ENCODE data around the gene PIK3R2. TPM values are rescaled to one million over a fixed set of nuclear protein-coding genes. Genes with fewer than 3 reads are reported as not detected.

The PIK3R2 gene
- total RNA-seq, 1 experiment from 2014 or later, result 33.8 TPM

- DNase-seq (ENCODE audit: unreplicated experiment), result no peak
- intact Hi-C loops (cut with micrococcal nuclease), result no loop called here
- peaks cover 6% of the 10 kb centered on the region for H3K4me1 Mint-ChIP-seq (ENCODE audit: insufficient read depth, unreplicated experiment)
- no TSS peak for BruUV-seq (replicated peaks)
- H3K9me3 Mint-ChIP-seq (ENCODE audit: unreplicated experiment), result no peaks in the 10 kb centered on the region
- ChIA-PET POLR2A (no interaction called here), CTCF (no interaction called here)
- TF ChIP-seq CTCF (IDR thresholded peaks at IDR 0.05; ENCODE audit: unreplicated experiment), result no peak
- H3K27ac Mint-ChIP-seq (ENCODE audit: low read depth, unreplicated experiment), result no peak overlapping the region
- H3K36me3 Mint-ChIP-seq (ENCODE audit: insufficient read depth, unreplicated experiment), result no peaks in the 10 kb centered on the region
- peaks cover 13% of the 10 kb centered on the region for H3K27me3 Mint-ChIP-seq (ENCODE audit: insufficient read depth, unreplicated experiment)
- H3K4me3 Mint-ChIP-seq (ENCODE audit: unreplicated experiment), result no peak overlapping the region
Measured at GRCh38 chr19:18216789-18217188, 63.8 kb downstream of the PIK3R2 start.

GRCh38 chr19:18218159-18218558, 65.2 kb downstream of the PIK3R2 start:
- H3K27me3 Mint-ChIP-seq (ENCODE audit: insufficient read depth, unreplicated experiment), result peaks cover 13% of the 10 kb centered on the region
- no peak overlapping the region for H3K27ac Mint-ChIP-seq (ENCODE audit: low read depth, unreplicated experiment)
- no peak for TF ChIP-seq CTCF (IDR thresholded peaks at IDR 0.05; ENCODE audit: unreplicated experiment)
- no TSS peak for BruUV-seq (replicated peaks)
- H3K4me1 Mint-ChIP-seq (ENCODE audit: insufficient read depth, unreplicated experiment), result peaks cover 6% of the 10 kb centered on the region
- no peak overlapping the region for H3K4me3 Mint-ChIP-seq (ENCODE audit: unreplicated experiment)
- H3K36me3 Mint-ChIP-seq (ENCODE audit: insufficient read depth, unreplicated experiment), result no peaks in the 10 kb centered on the region
- intact Hi-C loops (cut with micrococcal nuclease), result no loop called here
- no peaks in the 10 kb centered on the region for H3K9me3 Mint-ChIP-seq (ENCODE audit: unreplicated experiment)
- ChIA-PET CTCF (interaction anchor here (1.7 kb wide), 1 partner anchor 105 kb away, joined by 4 read pairs; no protein-coding TSS in a partner anchor), POLR2A (no interaction called here)
- DNase-seq (ENCODE audit: unreplicated experiment), result no peak

GRCh38 chr19:18218600-18218999, 65.6 kb downstream of the PIK3R2 start:
- no peaks in the 10 kb centered on the region for H3K9me3 Mint-ChIP-seq (ENCODE audit: unreplicated experiment)
- H3K36me3 Mint-ChIP-seq (ENCODE audit: insufficient read depth, unreplicated experiment), result no peaks in the 10 kb centered on the region
- no peak for DNase-seq (ENCODE audit: unreplicated experiment)
- no peak for TF ChIP-seq CTCF (IDR thresholded peaks at IDR 0.05; ENCODE audit: unreplicated experiment)
- ChIA-PET CTCF (interaction anchor here (1.6 to 1.7 kb wide), 2 partner anchors 13 to 105 kb away, joined by 4 to 5 read pairs; no protein-coding TSS in a partner anchor), POLR2A (interaction anchor here (1.0 kb wide), 1 partner anchor 14 kb away, joined by 4 read pairs; the partner anchor contains the start of gene RAB3A)
- H3K4me1 Mint-ChIP-seq (ENCODE audit: insufficient read depth, unreplicated experiment), result peaks cover 6% of the 10 kb centered on the region
- BruUV-seq (replicated peaks), result no TSS peak
- H3K27ac Mint-ChIP-seq (ENCODE audit: low read depth, unreplicated experiment), result no peak overlapping the region
- intact Hi-C loops (cut with micrococcal nuclease), result no loop called here
- peaks cover 13% of the 10 kb centered on the region for H3K27me3 Mint-ChIP-seq (ENCODE audit: insufficient read depth, unreplicated experiment)
- H3K4me3 Mint-ChIP-seq (ENCODE audit: unreplicated experiment), result no peak overlapping the region

Other genes with a start within 250 kb of the PIK3R2 start
- gene CCDC124, start 220.1 kb upstream of the PIK3R2 start, total RNA-seq (2022), result 122 and 131 TPM in 2 replicates
- not detected in 2 replicates for gene KCNN1, start 186.1 kb upstream of the PIK3R2 start, total RNA-seq (2022)
- 14.1 and 18.8 TPM in 2 replicates for gene ARRDC2, start 145.0 kb upstream of the PIK3R2 start, total RNA-seq (2022)
- gene IL12RB1, start 66.2 kb upstream of the PIK3R2 start, total RNA-seq (2022), result not detected in 2 replicates
- gene MAST3, start 55.4 kb upstream of the PIK3R2 start, total RNA-seq (2022), result 4.1 and 5.9 TPM in 2 replicates
- gene IFI30, start 20.6 kb downstream of the PIK3R2 start, total RNA-seq (2022), result 4.7 and 9.1 TPM in 2 replicates
- gene MPV17L2, start 40.1 kb downstream of the PIK3R2 start, total RNA-seq (2022), result 12.9 and 15.4 TPM in 2 replicates
- 0.68 and 0.81 TPM in 2 replicates for gene RAB3A, start 50.9 kb downstream of the PIK3R2 start, total RNA-seq (2022)
- gene PDE4C, start 73.3 kb downstream of the PIK3R2 start, total RNA-seq (2022), result 0.42 and 0.54 TPM in 2 replicates
- 0.26 and 0.42 TPM in 2 replicates for gene IQCN, start 121.3 kb downstream of the PIK3R2 start, total RNA-seq (2022)
- gene JUND, start 128.5 kb downstream of the PIK3R2 start, total RNA-seq (2022), result 120 and 123 TPM in 2 replicates
- 172 and 193 TPM in 2 replicates for gene LSM4, start 169.9 kb downstream of the PIK3R2 start, total RNA-seq (2022)
- 6.5 and 11.9 TPM in 2 replicates for gene PGPEP1, start 187.4 kb downstream of the PIK3R2 start, total RNA-seq (2022)
- 193 and 288 TPM in 2 replicates for gene GDF15, start 233.0 kb downstream of the PIK3R2 start, total RNA-seq (2022)
- gene LRRC25, start 244.5 kb downstream of the PIK3R2 start, total RNA-seq (2022), result not detected in 2 replicates

Data from MCF 10A (cell line).